SK-N-SH treated with all-trans-retinoic acid at 6 μM for 48 hours (cell line): ENCODE results near the gene SCAF1.

Source experiments
- ATAC-seq: fragments of 200-7000 bp; cut with Tn5 transposase; 3 replicates; pipeline ENCODE4 v1.9.1; 2020; ENCODE audit warnings: mild to moderate bottlenecking, moderate library complexity
- ARNTL ChIP-seq: fragments of 450-650 bp; formaldehyde crosslinking; IDR thresholded peaks from 2 replicates; pipeline ENCODE4 v1.5.0; 2020; ENCODE audit warnings: low read depth, mild to moderate bottlenecking, moderate library complexity, borderline replicate concordance
- BACH2 ChIP-seq: fragments of 250-450 bp; sonication (Bioruptor Pico); IDR thresholded peaks from 2 replicates; pipeline ENCODE4 v1.9.0; 2021; ENCODE audit warnings: mild to moderate bottlenecking, borderline replicate concordance
- ESRRG ChIP-seq: fragments of 250-450 bp; sonication (Bioruptor Pico); IDR thresholded peaks from 2 replicates; pipeline ENCODE4 v1.6.1; 2021; ENCODE audit warnings: mild to moderate bottlenecking
- ISL1 ChIP-seq: fragments of 250-450 bp; sonication (Bioruptor Pico); IDR thresholded peaks from 2 replicates; pipeline ENCODE4 v2.1.2; 2022; ENCODE audit warnings: mild to moderate bottlenecking, moderate library complexity
- OSR1 ChIP-seq: fragments of 250-450 bp; sonication (Bioruptor Pico); IDR thresholded peaks from 2 replicates; pipeline ENCODE4 v1.8.0; 2022; ENCODE audit warnings: moderate library complexity, mild to moderate bottlenecking, inconsistent platforms
- PPARA ChIP-seq: fragments of 250-450 bp; sonication (Bioruptor Pico); IDR thresholded peaks from 2 replicates; pipeline ENCODE4 v1.5.0; 2020; ENCODE audit warnings: mild to moderate bottlenecking, borderline replicate concordance
- RARB ChIP-seq: fragments of 250-450 bp; sonication (Bioruptor Pico); IDR thresholded peaks from 2 replicates; pipeline ENCODE4 v1.8.0; 2021; ENCODE audit warnings: mild to moderate bottlenecking, moderate library complexity
- SNAI2 ChIP-seq: fragments of 250-450 bp; sonication (Bioruptor Pico); IDR thresholded peaks from 2 replicates; pipeline ENCODE4 v1.5.0; 2020; ENCODE audit warnings: mild to moderate bottlenecking, moderate library complexity
- TCF4 ChIP-seq: fragments of 250-450 bp; sonication (Bioruptor Pico); IDR thresholded peaks from 2 replicates; pipeline ENCODE4 v1.8.0; 2021; ENCODE audit warnings: mild to moderate bottlenecking, moderate library complexity, borderline replicate concordance
- TOX ChIP-seq: fragments of 250-450 bp; sonication (Bioruptor Pico); IDR thresholded peaks from 2 replicates; pipeline ENCODE4 v1.8.0; 2021; ENCODE audit warnings: mild to moderate bottlenecking, moderate library complexity, borderline replicate concordance
- ZC3H10 ChIP-seq: fragments of 250-450 bp; sonication (Bioruptor Pico); IDR thresholded peaks from 2 replicates; pipeline ENCODE4 v1.5.1; 2021; ENCODE audit warnings: mild to moderate bottlenecking, moderate library complexity
- ZFP3 ChIP-seq: fragments of 250-450 bp; sonication (Bioruptor Pico); IDR thresholded peaks from 2 replicates; pipeline ENCODE4 v1.5.0; 2020; ENCODE audit warnings: mild to moderate bottlenecking, moderate library complexity
- ZFP30 ChIP-seq: fragments of 450-650 bp; formaldehyde crosslinking; IDR thresholded peaks from 2 replicates; pipeline ENCODE4 v1.5.0; 2022; ENCODE audit warnings: mild to moderate bottlenecking, moderate library complexity
- ZNF565 ChIP-seq: fragments of 450-650 bp; formaldehyde crosslinking; conservative IDR thresholded peaks from 2 replicates; pipeline ENCODE4 v1.5.0; 2020; ENCODE audit warnings: low read depth, mild to moderate bottlenecking, moderate library complexity
- ZNF8 ChIP-seq: fragments of 450-650 bp; formaldehyde crosslinking; IDR thresholded peaks from 2 replicates; pipeline ENCODE4 v1.5.0; 2020; ENCODE audit warnings: mild to moderate bottlenecking, moderate library complexity
- TF ChIP-seq, protein P1 (sequence below): fragments of 250-450 bp; sonication (Bioruptor Pico); IDR thresholded peaks from 2 replicates; pipeline ENCODE4 v1.5.1; 2021; ENCODE audit warnings: mild to moderate bottlenecking, moderate library complexity
- TF ChIP-seq, protein P2 (sequence below): fragments of 250-450 bp; sonication (Bioruptor Pico); IDR thresholded peaks from 2 replicates; pipeline ENCODE4 v1.8.0; 2020; ENCODE audit warnings: mild to moderate bottlenecking, moderate library complexity, borderline replicate concordance
- TF ChIP-seq, protein P3 (sequence below): fragments of 250-450 bp; sonication (Bioruptor Pico); IDR thresholded peaks from 2 replicates; pipeline ENCODE4 v1.5.0; 2020; ENCODE audit warnings: mild to moderate bottlenecking, moderate library complexity
- TF ChIP-seq, protein P4 (sequence below): fragments of 250-450 bp; sonication (Bioruptor Pico); IDR thresholded peaks from 2 replicates; pipeline ENCODE4 v1.5.1; 2020; ENCODE audit warnings: low read depth, mild to moderate bottlenecking, moderate library complexity
- TF ChIP-seq, protein P5 (sequence below): fragments of 250-450 bp; sonication (Bioruptor Pico); IDR thresholded peaks from 2 replicates; pipeline ENCODE4 v1.8.0; 2021; ENCODE audit warnings: low read depth, mild to moderate bottlenecking, moderate library complexity, borderline replicate concordance

Gene SCAF1

GRCh38 chr19:49635530-49636232 lies 6.3 kb upstream of the SCAF1 start:
- no peak for TF ChIP-seq PPARA (CRISPR knock-in tag)
- TF ChIP-seq ARNTL = no peak
- TF ChIP-seq, protein P1, sequence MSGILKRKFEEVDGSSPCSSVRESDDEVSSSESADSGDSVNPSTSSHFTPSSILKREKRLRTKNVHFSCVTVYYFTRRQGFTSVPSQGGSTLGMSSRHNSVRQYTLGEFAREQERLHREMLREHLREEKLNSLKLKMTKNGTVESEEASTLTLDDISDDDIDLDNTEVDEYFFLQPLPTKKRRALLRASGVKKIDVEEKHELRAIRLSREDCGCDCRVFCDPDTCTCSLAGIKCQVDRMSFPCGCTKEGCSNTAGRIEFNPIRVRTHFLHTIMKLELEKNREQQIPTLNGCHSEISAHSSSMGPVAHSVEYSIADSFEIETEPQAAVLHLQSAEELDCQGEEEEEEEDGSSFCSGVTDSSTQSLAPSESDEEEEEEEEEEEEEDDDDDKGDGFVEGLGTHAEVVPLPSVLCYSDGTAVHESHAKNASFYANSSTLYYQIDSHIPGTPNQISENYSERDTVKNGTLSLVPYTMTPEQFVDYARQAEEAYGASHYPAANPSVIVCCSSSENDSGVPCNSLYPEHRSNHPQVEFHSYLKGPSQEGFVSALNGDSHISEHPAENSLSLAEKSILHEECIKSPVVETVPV (CRISPR knock-in tag) = no peak
- no peak for TF ChIP-seq ZFP3 (CRISPR knock-in tag)
- TF ChIP-seq TCF4 = no peak
- no peak for TF ChIP-seq ZFP30 (CRISPR knock-in tag)
- no peak for TF ChIP-seq TOX (CRISPR knock-in tag)
- TF ChIP-seq ZC3H10 (CRISPR knock-in tag) = no peak
- TF ChIP-seq RARB (CRISPR knock-in tag) = no peak
- TF ChIP-seq ZNF565 (CRISPR knock-in tag) = no peak
- TF ChIP-seq, protein P2, sequence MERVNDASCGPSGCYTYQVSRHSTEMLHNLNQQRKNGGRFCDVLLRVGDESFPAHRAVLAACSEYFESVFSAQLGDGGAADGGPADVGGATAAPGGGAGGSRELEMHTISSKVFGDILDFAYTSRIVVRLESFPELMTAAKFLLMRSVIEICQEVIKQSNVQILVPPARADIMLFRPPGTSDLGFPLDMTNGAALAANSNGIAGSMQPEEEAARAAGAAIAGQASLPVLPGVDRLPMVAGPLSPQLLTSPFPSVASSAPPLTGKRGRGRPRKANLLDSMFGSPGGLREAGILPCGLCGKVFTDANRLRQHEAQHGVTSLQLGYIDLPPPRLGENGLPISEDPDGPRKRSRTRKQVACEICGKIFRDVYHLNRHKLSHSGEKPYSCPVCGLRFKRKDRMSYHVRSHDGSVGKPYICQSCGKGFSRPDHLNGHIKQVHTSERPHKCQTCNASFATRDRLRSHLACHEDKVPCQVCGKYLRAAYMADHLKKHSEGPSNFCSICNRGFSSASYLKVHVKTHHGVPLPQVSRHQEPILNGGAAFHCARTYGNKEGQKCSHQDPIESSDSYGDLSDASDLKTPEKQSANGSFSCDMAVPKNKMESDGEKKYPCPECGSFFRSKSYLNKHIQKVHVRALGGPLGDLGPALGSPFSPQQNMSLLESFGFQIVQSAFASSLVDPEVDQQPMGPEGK (CRISPR knock-in tag) = no peak
- no peak for TF ChIP-seq ESRRG (CRISPR knock-in tag)
- TF ChIP-seq, protein P3, sequence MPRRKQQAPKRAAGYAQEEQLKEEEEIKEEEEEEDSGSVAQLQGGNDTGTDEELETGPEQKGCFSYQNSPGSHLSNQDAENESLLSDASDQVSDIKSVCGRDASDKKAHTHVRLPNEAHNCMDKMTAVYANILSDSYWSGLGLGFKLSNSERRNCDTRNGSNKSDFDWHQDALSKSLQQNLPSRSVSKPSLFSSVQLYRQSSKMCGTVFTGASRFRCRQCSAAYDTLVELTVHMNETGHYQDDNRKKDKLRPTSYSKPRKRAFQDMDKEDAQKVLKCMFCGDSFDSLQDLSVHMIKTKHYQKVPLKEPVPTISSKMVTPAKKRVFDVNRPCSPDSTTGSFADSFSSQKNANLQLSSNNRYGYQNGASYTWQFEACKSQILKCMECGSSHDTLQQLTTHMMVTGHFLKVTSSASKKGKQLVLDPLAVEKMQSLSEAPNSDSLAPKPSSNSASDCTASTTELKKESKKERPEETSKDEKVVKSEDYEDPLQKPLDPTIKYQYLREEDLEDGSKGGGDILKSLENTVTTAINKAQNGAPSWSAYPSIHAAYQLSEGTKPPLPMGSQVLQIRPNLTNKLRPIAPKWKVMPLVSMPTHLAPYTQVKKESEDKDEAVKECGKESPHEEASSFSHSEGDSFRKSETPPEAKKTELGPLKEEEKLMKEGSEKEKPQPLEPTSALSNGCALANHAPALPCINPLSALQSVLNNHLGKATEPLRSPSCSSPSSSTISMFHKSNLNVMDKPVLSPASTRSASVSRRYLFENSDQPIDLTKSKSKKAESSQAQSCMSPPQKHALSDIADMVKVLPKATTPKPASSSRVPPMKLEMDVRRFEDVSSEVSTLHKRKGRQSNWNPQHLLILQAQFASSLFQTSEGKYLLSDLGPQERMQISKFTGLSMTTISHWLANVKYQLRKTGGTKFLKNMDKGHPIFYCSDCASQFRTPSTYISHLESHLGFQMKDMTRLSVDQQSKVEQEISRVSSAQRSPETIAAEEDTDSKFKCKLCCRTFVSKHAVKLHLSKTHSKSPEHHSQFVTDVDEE (CRISPR knock-in tag) = no peak
- TF ChIP-seq OSR1 (CRISPR knock-in tag) = no peak
- no peak for TF ChIP-seq BACH2 (CRISPR knock-in tag)
- TF ChIP-seq ISL1 = no peak
- TF ChIP-seq, protein P4, sequence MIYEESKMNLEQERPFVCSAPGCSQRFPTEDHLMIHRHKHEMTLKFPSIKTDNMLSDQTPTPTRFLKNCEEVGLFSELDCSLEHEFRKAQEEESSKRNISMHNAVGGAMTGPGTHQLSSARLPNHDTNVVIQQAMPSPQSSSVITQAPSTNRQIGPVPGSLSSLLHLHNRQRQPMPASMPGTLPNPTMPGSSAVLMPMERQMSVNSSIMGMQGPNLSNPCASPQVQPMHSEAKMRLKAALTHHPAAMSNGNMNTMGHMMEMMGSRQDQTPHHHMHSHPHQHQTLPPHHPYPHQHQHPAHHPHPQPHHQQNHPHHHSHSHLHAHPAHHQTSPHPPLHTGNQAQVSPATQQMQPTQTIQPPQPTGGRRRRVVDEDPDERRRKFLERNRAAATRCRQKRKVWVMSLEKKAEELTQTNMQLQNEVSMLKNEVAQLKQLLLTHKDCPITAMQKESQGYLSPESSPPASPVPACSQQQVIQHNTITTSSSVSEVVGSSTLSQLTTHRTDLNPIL (CRISPR knock-in tag) = no peak
- no peak for TF ChIP-seq ZNF8 (CRISPR knock-in tag)
- TF ChIP-seq, protein P5, sequence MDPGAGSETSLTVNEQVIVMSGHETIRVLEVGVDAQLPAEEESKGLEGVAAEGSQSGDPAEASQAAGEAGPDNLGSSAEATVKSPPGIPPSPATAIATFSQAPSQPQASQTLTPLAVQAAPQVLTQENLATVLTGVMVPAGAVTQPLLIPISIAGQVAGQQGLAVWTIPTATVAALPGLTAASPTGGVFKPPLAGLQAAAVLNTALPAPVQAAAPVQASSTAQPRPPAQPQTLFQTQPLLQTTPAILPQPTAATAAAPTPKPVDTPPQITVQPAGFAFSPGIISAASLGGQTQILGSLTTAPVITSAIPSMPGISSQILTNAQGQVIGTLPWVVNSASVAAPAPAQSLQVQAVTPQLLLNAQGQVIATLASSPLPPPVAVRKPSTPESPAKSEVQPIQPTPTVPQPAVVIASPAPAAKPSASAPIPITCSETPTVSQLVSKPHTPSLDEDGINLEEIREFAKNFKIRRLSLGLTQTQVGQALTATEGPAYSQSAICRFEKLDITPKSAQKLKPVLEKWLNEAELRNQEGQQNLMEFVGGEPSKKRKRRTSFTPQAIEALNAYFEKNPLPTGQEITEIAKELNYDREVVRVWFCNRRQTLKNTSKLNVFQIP (CRISPR knock-in tag) = no peak
- TF ChIP-seq SNAI2 = no peak
- no peak for ATAC-seq

GRCh38 chr19:49636233-49636932 lies 5.6 kb upstream of the SCAF1 start:
- ATAC-seq = no peak

More at GRCh38 chr19:49636233-49636932, 5.6 kb upstream of the SCAF1 start:
- no peak for TF ChIP-seq SNAI2
- no peak for TF ChIP-seq ZC3H10 (CRISPR knock-in tag)
- TF ChIP-seq TCF4 = no peak
- no peak for TF ChIP-seq ARNTL
- no peak for TF ChIP-seq ZNF8 (CRISPR knock-in tag)
- no peak for TF ChIP-seq TOX (CRISPR knock-in tag)
